Progenitor cell of endocrine pancreas (in vitro differentiated cells): Measurements from ENCODE around the gene SSX2IP. TPM values are rescaled to one million over a fixed set of nuclear protein-coding genes. Genes with fewer than 3 reads are reported as not detected.

Experiments
- DNase-seq: peaks from one replicate; pipeline ENCODE4 v3.0.0; 2021; ENCODE audit warnings: low spot score; ENCODE audit not compliant: unreplicated experiment
- H3K27ac Mint-ChIP-seq: 2 replicates; pipeline ENCODE4 v1.8.0; 2021; ENCODE audit warnings: mild to moderate bottlenecking, moderate library complexity, mixed read lengths
- H3K27me3 Mint-ChIP-seq: 2 replicates; pipeline ENCODE4 v1.8.0; 2021; ENCODE audit warnings: mixed read lengths
- H3K36me3 Mint-ChIP-seq: 2 replicates; pipeline ENCODE4 v1.8.0; 2022; ENCODE audit warnings: mixed read lengths; ENCODE audit not compliant: insufficient read depth
- H3K4me1 Mint-ChIP-seq: 2 replicates; pipeline ENCODE4 v1.8.0; 2021; ENCODE audit warnings: low read depth, mixed read lengths
- H3K4me3 Mint-ChIP-seq: 2 replicates; pipeline ENCODE4 v1.8.0; 2021; ENCODE audit warnings: low read depth, mild to moderate bottlenecking, moderate library complexity, mixed read lengths
- H3K9me3 Mint-ChIP-seq: 2 replicates; pipeline ENCODE4 v1.8.0; 2021; ENCODE audit warnings: low read depth, mixed read lengths
- total RNA-seq: library from RNA; stranded (reverse); gene quantifications from 2 replicates; pipeline ENCODE4 v1.2.1, GENCODE V29; 2021
- TF ChIP-seq, protein P1 (sequence below): fragments of 200-600 bp; sonication (generic); IDR thresholded peaks from one replicate; pipeline ENCODE4 v1.5.0; 2021; ENCODE audit warnings: antibody characterized with exemption, mild to moderate bottlenecking; ENCODE audit not compliant: unreplicated experiment

SSX2IP gene
- total RNA-seq, 1 donor from 2014 or later = 36.4 TPM

DNA sequence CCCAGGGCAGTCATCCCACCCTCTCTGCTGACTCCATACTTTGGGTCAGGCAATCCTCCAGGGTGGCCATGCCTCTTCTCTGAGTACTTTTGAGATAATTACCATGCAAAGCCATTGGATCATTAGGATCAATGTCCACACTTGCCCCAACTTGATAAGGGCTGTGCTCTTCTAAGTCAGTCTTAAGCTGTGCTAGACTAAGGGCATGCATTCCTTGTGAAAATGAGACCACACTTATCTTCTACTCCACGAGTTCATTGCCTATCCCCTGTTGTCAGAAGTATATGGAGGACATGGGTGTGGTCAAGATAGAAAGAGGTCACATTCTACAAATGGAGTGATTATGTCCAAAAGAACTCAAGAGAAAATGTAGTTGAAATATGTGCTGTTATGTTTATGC lies 18.9 kb upstream of the SSX2IP start:
- Mint-ChIP-seq H3K27ac (no peak overlapping the region), H3K4me3 (no peak overlapping the region), H3K4me1 (no peaks in the 10 kb centered on the region), H3K36me3 (no peaks in the 10 kb centered on the region), H3K27me3 (no peaks in the 10 kb centered on the region), H3K9me3 (peaks cover 4% of the 10 kb centered on the region)
- TF ChIP-seq, protein P1, sequence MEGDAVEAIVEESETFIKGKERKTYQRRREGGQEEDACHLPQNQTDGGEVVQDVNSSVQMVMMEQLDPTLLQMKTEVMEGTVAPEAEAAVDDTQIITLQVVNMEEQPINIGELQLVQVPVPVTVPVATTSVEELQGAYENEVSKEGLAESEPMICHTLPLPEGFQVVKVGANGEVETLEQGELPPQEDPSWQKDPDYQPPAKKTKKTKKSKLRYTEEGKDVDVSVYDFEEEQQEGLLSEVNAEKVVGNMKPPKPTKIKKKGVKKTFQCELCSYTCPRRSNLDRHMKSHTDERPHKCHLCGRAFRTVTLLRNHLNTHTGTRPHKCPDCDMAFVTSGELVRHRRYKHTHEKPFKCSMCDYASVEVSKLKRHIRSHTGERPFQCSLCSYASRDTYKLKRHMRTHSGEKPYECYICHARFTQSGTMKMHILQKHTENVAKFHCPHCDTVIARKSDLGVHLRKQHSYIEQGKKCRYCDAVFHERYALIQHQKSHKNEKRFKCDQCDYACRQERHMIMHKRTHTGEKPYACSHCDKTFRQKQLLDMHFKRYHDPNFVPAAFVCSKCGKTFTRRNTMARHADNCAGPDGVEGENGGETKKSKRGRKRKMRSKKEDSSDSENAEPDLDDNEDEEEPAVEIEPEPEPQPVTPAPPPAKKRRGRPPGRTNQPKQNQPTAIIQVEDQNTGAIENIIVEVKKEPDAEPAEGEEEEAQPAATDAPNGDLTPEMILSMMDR = no peak
- DNase-seq = no peak

DNA sequence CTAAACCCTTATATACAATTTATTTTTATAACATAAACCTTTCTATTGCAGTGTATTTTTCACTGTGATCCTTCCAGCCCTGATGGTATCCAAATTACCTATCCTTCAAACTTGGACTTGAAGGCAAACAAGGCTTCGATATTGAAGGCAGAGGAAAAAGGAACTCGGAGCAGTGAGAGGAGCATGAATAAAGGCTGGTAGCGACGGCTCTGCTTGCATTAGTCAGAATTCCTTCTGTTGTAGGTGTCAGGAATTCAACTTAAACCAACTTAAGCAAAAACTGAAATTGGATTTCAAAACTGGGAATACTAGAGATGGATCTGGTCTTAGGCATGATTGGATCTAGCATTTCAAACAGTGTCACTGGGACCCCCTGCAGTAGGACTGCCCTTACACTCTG lies 17.8 kb upstream of the SSX2IP start:
- peaks cover 4% of the 10 kb centered on the region for H3K9me3 Mint-ChIP-seq
- no peaks in the 10 kb centered on the region for H3K4me1 Mint-ChIP-seq
- no peak overlapping the region for H3K27ac Mint-ChIP-seq
- no peaks in the 10 kb centered on the region for H3K27me3 Mint-ChIP-seq
- TF ChIP-seq, protein P1 = no peak
- DNase-seq = no peak
- H3K36me3 Mint-ChIP-seq = no peaks in the 10 kb centered on the region
- H3K4me3 Mint-ChIP-seq = no peak overlapping the region

DNA sequence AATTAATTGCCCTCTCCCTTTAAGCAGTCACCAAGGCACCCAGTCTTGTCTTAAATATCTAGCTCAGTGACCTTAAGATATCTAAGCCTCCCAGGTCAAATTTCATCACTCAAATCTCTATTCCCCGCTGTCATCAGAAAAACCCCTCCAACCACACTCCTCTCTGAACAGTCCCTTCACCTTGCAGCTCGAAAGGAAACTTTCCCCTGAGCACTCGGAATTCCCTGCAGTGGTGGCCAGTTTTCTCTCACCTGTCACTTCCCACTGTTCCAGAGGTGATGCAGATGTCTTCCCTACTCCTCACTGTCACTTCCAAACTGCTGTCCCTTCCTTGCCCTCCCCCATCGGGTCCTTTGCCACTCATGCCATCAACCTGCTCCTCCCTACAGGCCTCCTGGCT lies 15.3 kb upstream of the SSX2IP start:
- H3K4me1 Mint-ChIP-seq = no peaks in the 10 kb centered on the region
- no peaks in the 10 kb centered on the region for H3K27me3 Mint-ChIP-seq
- H3K9me3 Mint-ChIP-seq = no peaks in the 10 kb centered on the region
- TF ChIP-seq, protein P1 = no peak
- H3K36me3 Mint-ChIP-seq = no peaks in the 10 kb centered on the region
- no peak overlapping the region for H3K27ac Mint-ChIP-seq
- DNase-seq = no peak
- H3K4me3 Mint-ChIP-seq = no peak overlapping the region

DNA sequence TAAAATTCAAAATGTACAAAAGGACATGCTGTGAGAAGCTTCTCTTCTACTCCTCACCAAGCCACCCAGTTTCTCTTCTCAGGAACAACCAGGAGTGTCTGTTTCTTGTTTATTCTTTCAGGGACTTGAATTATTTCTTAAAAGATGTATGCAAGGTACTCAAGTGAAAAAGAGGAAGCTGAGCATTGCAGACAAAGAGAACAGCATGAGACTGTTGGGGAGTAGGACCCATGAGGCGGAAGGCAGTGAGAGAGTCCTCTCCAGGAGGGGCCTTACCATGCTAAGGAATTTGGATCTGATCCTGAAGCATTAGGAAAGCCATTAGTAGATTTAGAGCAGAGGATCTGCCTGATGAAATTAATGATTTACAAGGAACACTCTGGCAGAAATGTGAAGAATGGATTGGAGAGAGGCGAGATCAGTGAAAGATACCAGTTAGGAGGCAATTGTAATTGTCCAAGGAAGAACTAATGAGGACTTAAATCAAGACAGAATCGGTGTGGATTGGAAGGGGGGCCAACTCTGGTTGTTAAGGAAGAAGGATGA lies 14.7 kb upstream of the SSX2IP start:
- Mint-ChIP-seq H3K27me3 (no peaks in the 10 kb centered on the region), H3K4me1 (peaks cover 2% of the 10 kb centered on the region), H3K36me3 (no peaks in the 10 kb centered on the region), H3K27ac (no peak overlapping the region), H3K4me3 (no peak overlapping the region), H3K9me3 (no peaks in the 10 kb centered on the region)
- no peak for DNase-seq
- TF ChIP-seq, protein P1 = no peak

DNA sequence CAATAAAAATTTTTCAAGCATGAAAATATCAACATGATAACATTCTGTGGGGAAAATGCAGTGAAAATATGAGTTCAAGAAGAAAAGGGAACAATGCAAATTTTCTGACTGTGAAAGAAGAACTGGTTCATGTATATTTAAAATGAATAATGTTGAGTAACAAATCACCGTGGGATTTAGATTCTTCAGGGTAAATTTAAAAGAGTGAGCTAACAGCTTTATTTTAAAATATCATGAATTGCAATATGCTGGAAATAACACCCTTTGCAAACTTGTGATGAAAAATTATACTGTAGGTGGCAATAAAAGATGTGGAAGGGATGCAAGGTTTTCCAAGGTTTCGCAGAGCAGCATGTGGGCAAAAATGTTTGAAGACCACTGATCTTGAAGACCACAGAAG lies 13.2 kb upstream of the SSX2IP start:
- no peak overlapping the region for H3K27ac Mint-ChIP-seq
- DNase-seq = no peak
- TF ChIP-seq, protein P1 = no peak
- peaks cover 8% of the 10 kb centered on the region for H3K4me1 Mint-ChIP-seq
- no peaks in the 10 kb centered on the region for H3K9me3 Mint-ChIP-seq
- no peaks in the 10 kb centered on the region for H3K27me3 Mint-ChIP-seq
- H3K4me3 Mint-ChIP-seq = no peak overlapping the region
- H3K36me3 Mint-ChIP-seq = no peaks in the 10 kb centered on the region
